Hematopoietic multipotent progenitor cell treated with erythropoietin and hydrocortisone succinate and interleukin-3 and kit ligand, for 4 days (in vitro differentiated cells): ENCODE results near the gene CPB1.
A peak's percentile ranks its signal among the peaks of the same experiment; 100 is the strongest.
"Not testable (repeated sequence)": the region's sequence is repeated elsewhere in the genome, so short reads cannot be mapped to it uniquely, and the experiment has no call there.

Experiments
- DNase-seq: peaks from one replicate; pipeline ENCODE4 v3.0.0-alpha.2; 2015

Gene CPB1

DNA sequence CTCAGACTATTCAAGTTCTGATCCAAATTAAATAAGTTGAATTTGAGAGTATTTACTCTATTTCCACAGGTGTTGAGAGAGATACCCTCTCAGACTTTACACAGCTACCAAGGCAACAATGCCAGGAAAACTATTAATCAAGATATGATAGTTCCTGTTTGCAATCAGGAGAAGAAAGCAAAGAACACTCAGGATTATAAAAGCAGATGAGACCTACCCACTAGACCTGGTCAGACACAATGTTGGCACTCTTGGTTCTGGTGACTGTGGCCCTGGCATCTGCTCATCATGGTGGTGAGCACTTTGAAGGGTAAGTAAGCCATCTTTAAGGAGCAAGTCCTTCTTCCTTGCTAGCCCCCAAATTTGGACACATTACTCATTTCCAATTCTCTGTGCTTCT is at the start of gene CPB1:
Gene CPB1 (plus strand): TSS at position 227 of the 400 bp plus-strand sequence. CDS start 13 bp downstream, at position 240.
- no peak for DNase-seq

DNA sequence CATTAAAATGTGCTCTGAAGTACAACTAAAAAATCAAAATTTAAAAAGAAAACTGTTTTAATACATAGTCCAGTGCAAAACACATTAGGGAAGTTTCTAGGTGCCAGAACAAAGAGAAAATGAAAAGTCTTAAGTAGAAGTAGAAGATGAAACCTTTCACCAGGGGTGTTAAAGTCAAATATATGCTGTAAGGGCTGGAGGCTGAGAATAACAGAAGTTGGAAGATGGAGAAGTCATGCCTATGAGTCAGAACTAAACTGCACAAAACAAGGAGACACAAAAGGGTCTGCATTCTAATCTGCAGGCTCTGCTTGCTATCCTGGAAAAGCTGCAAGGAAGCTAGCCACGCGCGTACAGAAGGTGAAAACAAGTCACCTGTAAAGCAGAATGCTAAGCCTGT is 48.7 kb upstream of the CPB1 start:
- DNase-seq: no peak

DNA sequence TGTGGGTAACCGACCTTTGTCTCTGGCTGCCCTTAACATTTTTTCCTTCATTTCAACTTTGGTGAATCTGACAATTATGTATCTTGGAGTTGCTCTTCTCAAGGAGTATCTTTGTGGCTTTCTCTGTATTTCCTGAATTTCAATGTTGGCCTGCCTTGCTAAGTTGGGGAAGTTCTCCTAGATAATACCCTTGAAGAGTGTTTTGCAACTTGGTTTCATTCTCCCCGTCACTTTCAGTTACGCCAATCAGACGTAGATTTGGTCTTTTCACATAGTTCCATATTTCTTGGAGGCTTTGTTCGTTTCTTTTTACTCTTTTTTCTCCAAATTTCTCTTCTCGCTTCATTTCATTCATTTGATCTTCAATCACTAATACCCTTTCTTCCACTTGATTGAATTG is 42.6 kb upstream of the CPB1 start:
- peak; percentile 24 for DNase-seq

DNA sequence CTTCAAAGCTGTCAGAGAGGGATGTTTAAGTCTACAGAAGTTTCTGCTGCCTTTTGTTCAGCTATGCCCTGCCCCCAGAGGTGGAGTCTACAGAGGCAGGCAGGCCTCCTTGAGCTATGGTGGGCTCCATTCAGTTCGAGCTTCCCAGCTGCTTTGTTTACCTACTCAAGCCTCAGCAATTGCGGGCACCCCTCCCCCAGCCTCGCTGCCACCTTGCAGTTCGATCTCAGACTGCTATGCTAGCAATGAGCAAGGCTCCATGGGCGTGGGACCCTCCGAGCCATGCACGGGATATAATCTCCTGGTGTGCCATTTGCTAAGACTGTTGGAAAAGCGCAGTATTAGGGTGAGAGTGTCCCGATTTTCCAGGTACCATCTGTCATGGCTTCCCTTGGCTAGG is 41.5 kb upstream of the CPB1 start:
- DNase-seq: not testable (repeated sequence)

DNA sequence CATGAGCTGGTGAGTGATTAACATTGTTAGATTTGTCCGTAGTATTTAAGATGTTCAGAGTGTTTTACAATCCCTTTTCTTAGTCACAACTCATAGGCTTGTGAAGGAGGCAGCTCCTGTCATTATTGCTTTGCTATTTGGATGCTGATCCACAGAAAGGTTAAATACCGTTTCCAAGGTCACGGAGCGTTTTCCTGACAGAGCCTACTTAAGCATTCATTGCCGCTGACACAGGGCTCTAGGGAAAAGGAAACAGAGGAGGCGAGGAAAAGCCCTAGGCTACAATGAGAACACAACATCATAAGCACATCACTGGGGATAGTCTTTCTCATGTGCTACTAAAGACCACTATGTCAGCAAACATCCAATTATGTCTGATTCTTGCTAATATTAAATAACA is 38.5 kb upstream of the CPB1 start:
- no peak for DNase-seq

DNA sequence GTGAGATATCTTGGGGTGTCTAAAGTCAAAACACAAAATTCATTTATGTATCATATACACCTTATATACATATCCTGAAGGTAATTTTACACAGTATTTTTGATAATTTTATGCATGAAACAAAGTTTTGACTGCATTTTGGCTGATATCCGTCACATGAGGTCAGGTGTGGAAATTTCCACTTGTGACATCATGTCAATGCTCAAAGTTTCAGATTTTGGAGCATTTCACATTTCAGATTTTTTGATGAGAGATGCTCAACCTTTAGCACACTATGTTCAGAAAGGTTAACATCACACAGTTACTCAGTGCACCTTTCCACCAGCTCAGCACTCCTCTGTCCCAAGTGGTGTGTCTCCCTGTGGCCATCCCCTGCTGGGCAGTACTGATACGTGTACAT is 37.7 kb upstream of the CPB1 start:
- no peak for DNase-seq

DNA sequence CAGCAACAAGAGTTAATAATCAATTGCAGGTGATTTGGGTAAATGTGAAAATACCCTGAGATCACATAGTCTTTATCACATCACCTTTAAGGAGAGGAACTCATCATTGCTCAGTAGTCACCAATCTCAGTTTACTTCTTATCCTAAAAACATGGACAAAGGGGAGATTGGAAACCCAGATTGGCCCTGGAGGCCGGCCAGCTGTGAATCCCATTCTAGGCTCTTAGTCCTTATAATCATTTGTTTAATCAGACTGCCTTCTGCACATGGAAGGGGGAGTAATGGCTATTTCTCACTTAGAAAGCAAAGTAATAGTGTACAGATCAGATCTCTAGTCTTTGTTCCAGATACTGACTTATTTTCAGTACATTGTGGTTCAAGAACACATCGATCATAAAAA is 37.2 kb upstream of the CPB1 start:
- DNase-seq: no peak

DNA sequence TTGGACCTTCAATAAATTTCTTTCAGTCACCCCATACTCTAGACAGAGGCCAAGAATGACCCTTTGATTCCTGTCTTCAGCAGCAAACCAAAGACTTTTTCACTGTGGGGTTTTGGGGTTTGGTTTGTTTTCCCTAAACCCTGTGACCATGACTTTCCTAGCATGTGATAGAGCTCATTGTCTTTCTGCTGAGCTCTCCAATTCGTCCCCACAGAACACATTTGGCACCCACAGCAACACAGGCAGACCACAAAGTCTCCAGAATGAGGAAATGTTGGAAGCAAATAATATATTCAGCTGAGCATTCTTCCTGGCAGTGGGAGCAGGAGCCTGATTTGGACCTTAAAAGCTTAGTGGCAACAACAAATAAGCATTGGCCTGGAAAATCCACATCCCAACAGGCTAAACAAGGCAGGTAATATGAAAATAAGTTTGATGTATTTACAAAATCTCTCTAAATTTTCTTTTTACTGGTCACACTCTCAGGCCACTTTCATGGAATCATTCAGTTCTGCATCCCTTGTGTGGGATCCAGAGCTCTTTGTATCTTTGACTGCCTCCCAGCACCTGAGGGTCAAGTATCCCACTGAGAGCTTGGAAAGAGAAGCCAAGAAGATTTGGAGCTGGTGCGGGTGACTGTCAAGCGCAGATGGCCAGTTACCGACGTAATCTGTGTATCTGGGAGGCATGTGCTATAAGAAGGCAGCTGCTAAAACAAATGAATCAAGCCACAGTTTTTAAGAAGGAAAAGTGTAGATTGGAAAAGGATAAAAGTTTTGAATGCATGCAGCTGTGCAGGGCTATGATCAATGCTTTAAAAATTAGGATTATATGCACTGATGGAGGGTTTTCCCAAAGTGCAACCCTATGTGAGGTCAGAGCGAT is 36.5 kb upstream of the CPB1 start:
- DNase-seq: peak; percentile 34

DNA sequence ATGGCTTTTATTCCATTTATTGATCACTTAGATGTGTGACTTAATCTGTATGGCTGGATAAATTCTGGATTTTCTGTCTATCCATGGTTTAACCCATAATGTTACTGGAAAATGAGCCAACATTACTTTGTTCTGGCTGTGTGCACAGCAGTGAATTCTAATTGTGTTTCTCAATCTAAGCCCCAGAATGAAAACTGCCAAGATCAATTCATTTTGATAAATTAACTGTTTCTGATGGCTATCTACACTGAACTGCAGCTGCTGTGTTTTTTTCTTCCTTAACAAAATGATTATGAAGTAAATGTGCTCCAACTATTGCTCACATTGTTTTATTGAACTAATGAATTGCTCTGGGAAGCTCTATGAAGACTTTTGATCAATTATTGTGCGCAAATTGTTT is 35.7 kb upstream of the CPB1 start:
- DNase-seq: peak; percentile 33

DNA sequence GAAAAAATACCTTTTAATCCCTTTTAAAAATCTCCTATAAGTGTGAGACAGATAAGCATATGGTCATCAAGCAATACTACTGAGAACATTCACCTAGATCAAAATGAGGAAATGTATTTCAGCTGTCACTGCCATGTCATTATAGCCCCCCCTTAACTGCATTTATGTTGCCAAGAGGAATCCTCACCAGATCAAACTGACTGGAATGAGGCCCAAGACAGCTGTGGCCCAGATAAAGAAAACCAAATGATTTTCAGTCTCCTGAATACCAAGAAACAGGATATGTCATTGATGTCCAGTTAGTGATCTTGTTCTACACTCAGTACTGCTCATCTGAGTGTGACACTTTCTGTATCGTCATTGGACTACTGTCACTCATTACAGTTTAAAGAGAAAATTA is 35.1 kb upstream of the CPB1 start:
- peak; percentile 79 for DNase-seq

DNA sequence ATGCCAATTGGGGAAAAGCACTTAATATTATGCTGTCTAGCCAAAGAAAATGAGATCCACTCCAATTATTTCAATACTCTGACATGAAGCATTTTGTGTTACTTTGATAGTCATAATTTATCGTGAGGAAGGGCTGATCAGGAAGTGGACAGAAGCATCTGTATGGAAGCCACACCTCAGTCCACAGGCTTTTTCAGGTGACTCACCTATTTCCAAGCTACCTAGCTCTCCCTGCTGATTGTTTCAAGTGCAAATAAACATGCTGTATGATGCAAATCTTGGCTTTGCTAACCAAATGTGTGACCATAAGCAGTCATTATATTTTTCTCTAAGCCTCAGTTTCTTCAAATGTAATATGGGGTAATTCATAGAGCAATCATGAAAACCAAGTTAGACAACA is 30.8 kb upstream of the CPB1 start:
- no peak for DNase-seq

DNA sequence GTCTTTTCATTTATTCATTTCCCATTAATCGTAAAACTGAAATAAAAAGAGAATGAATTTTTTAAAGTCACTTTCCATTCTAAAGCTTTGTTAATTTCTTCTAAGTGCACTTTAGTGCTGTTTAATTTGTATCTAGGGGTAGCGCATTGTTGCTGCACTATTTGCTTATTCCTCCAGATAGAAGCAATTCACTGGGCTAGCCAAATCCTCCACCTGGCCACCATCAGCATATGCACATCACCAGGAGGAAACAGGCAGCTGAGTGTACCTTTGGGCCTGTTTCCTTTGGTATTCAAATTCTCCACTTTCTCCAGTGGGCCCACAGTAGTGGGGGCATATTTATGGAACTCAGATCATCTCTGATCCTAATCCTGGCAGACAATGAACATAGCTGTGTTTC is 29.8 kb upstream of the CPB1 start:
- no peak for DNase-seq

DNA sequence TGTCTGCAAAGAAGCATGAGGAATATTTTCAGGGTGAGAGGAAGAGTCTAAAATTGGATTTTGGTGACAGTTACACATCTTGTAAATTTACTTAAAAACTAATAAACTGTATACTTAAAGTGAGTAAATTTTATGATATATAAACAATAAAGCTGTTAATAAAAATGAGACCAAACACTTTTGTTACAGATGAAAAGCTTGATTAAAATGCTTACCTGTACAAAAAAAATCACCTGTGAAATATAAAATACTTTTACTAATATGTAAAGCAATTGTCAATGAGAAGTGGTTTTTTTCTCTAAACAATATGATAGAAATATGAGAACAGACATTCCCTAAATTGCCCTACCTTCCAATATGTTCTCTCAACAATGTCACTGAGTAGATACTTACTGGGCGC is 27.2 kb upstream of the CPB1 start:
- no peak for DNase-seq

DNA sequence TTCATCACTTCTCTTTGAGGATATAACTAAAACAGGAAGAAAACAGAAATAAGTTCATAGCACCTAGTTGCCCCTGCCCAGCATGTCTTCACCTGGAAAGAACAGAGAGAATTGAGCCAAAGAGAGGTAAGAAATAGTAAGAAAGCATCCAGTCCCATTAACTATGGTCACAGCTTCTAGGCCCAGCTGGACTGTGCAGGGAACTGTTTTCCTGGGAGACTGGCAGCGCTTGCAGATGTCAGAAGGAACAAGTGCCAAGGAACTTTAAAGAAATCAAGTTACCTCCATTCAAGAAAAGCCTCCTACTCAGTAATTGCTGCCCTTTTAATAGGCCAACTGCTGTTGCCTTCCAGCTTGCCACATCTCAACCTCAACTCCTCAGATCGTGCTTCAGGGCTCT is 17.8 kb upstream of the CPB1 start:
- no peak for DNase-seq

DNA sequence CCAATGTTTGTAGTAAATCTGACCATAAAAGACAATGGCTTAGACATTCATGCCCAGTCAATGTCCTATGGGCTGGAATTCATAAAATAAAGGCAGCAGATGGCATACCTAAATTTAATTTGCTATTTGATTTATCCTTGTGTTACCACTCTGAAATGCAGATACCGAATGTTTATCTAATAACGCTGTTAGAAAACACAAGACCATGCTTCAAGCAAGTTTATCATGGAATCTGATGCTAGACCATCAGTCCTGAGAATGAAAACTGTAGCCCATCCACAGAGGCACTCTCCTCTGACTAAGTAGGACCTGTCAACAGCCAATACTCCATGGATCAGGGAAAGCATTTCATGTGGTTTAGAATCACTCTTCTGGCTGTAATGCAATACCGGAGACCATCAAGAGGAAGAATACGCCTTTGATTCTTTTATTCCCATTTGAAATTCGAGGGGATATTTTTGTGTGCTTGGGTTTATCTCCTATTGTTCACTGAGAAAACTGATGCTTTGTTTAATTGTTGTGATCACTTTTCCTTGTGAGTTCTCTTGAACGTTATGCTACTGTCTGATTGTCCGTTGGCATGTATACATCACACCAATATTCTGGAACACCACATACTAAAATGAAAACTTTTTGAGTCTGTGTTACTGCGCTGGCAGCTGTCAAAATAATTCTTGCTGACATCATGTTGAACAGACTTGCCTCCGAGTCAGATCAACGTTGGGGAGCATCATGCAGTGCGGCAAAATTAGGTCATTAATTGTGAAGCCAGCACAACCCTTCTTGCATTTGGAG is 12.1 kb upstream of the CPB1 start:
- DNase-seq: no peak

DNA sequence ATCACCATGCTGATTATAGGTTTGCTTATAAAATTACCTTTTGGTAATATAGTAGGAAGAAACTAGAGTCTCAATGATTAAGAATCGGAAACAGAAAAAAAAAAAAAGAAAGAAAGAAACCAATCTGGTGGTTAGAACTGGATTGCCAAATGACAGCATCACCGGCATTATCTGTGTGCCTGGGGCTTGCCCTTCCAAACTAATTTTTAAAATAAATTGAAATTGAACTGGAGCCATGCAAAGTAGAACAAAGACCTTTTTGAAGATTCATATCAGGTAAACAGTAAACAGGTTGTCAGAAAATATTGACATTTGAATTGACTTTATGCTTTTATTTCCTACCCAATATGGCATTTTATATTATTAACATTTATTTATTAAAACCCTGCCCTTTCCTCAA is 11.2 kb upstream of the CPB1 start:
- DNase-seq: no peak

DNA sequence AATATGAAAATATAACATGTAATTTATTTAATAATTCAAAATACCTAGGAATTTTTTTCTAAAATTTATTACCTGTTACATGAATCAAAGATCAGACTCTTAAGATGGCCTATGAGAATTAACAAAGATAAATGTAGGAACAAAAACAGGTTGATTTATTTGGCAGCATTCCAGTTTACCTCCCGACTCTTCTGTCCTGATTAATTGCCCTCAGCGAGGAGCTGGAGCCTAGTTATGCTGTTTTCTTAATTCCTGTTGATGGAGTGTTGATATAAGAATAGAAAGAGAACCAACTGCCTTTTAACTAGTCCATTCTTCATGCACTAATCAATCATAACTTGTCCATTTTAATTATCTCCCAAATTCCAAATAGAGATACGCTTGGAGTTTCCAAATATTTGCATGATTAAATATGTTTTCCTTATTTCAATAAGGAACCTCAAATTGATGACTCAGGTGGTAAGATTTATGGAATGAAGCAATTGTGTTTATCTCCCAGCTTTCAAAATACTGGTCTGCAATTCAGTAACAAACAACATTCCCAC is 10.6 kb upstream of the CPB1 start:
- DNase-seq: no peak

DNA sequence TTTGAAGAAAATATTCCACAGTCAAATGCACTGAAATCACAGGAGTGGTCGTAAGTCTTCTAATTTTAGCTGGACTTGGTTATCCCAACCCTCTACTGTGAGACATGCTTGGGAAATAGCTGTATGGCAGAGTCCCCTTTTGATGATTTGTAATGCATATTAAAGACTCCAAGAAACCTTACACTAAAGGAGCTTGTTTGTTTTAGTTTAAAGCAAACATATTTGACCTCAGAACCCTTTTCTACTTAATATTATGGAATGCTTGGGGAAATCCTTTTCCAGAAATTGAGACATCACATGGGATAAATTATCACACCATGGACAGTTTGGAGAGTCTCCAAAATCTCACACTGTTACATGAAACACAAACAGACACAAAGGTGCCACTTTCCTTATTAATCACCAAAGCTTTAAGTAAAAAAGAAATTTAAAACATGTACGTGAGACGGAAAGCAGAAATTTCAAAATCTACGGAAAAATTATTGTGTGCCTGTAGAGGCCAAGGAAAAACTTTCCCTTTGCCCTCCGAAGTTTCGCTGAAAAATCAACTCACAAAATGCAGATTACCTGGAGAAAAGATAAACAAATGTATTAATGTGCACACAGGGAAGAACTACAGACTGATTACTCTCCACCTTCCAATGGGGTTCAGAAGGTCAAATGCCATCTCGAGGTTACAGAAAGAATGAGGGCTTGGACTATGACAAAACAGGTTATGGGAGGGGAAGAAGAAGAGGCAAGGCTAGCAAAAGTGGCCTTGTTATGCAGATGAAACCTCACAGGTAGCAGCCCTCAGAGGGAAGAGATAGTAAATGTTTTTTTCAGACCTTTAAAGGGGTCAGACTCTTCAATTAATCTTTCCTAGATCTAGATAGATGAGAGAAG is 7.0 kb upstream of the CPB1 start:
- no peak for DNase-seq

DNA sequence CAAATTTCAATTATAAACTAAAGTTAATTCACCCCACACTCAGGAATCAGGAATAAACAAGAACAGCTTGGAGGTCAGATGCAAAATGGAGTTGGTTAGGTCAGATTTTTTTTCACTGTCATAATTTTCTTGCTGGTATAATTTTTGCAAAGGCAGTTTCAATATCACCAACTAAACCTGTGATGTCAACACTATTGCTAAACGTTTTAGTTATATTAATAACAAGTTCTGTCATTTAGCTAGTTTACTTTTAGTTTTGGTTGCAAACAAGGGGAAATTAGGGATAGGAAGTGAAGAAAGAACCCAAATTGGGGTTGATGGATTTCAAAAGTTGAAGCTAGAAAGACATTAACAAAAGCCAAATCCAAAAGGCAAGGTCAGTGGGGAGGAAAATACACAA is 4.6 kb upstream of the CPB1 start:
- no peak for DNase-seq

DNA sequence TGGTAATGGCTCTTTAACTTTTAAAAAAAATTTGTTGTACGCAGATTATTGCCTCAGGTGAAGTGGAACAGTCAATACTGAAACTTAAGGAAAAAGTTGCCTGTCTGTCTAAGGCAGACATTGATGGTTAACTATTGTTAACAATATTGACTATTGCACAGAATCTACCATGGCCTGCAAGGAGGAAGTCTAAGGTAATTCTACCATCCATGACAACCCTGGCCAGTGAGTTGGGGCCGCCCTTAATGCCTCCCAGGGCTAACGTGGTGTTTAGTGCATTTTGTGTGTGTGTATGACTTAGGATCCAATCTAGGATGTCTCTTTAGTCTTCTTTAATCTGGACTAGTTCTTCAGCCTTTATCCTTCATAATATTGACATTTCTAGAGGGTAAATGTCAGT is 2.1 kb upstream of the CPB1 start:
- no peak for DNase-seq

DNA sequence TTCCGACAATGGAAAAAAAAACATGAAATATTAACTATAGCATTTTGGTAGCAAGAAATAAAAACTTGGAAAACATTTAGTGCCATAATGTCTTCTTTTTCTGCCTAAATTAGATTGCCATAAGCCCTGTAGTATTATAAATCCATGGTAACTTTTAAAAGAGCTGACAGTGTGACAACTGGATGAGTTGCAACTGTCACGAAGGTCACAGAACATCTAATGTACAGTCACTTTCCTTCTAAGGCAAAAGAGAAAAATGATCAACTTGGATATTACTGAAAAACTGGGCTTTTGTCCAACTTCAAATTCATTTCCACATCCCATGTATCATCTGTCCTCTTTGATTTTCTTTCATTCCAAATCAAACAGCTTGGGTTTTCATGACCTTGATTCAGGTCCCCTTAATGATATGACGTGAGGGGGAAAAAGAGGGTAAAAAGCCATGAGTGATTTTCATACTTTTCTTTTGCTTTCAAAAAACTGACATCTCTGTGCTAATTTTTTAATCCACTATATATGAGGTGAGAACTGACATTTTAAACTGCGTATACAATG is 602 bp downstream of the CPB1 start:
- DNase-seq: no peak

DNA sequence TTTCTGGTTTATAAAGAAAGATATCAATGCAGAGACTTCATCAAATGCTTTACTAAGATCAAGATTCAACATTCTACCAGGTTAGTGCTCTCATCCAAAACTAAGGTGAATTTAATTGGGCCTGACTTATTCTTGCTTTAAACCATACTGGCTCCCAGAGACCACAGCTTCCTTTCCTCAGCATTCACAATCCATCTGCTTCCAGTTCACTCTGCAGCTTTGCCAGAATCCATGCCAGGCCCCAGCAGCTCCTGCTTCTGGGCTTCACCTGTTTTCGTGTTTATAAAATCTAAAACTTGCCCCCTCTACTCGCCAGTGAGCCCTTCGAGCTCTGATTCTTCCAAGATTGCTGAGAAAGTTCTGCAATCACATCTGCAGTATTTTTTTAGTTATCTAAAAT is 2.3 kb downstream of the CPB1 start:
- DNase-seq: no peak

DNA sequence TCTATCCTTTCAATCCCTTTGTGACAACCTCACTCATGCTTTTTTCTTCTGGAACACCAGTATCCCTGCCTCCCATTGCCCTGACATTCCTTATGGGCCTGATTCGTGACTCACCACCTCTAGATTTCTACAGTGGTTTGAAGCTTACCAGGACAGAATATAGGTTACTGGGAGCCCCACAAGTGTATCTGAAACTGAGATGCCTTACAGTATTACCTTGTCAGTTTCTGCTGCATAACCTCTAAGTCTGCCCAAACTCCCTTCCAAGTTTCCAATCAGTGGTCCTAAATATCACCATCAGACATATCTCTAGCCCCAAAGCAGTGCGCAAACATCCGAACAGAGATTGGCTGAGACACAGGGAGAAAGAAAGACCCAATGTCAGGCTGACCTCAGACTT is 5.6 kb downstream of the CPB1 start:
- no peak for DNase-seq
